MM.1S (cell line): ENCODE measurements around the gene SULT1A1.

ENCODE experiments used
- CTCF ChIP-seq: fragments of 300-600 bp; sonication (generic); IDR thresholded peaks from 2 replicates; pipeline ENCODE4 v1.5.1; 2016; ENCODE audit warnings: antibody characterized with exemption, low read length, mixed read lengths
- EZH2 ChIP-seq: fragments of 300-600 bp; sonication (generic); optimal IDR thresholded peaks from 2 replicates; pipeline ENCODE3; 2017; ENCODE audit warnings: low read depth, mild to moderate bottlenecking, antibody characterized with exemption, low read length, mixed read lengths
- EZH2phosphoT487 ChIP-seq: fragments of 300-600 bp; sonication (generic); IDR thresholded peaks from 2 replicates; pipeline ENCODE4 v1.6.1; 2018; ENCODE audit warnings: antibody characterized with exemption, low read length

DNA sequence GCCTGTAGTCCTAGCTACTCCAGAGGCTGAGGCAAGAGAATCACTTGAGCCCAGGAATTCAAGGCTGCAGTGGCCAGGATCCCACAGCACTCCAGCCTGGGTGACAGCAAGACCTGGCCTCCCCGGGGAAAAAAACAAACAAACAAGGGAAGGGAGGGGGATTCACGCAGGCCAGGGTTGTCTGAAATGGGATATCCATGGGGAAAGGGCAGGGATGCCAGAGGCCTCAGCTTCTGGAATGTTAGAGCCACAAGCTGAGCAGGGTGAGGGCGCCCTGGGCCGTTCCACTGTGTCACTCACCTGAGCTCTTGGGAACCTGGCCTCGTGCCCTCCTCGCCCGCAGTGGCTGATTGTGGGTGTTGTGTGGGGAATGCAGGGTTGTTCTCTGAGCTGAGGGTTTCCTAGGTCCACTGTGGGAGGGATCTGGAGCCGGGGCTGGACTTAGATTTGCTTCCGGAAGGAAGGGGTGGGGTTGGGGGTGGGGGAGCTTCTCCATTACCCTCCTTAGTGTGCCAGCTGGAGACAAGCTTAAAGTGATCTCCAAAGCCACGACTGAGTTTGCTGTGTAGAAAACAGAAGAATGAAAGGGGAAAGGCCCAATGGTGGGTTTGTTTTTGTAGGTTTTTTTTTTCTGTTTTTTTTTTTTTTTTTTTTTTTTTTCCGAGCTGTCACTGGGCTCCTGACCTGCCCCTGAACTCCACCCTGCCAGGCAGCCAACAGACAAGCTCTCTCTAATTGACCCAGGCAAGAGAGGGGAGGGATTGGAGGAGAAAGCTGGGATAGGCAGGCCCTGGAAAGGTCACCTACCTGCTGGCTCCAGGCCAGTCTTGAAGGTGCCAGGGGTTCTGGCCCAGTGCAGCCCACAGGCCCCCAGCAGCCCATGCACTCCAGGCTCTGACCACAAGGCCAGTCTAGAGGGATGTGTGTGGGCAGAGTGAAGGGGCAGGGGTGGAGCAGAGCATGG is at the start of gene SULT1A1:
- TF ChIP-seq CTCF: no peak
- no peak for TF ChIP-seq EZH2
- no peak for TF ChIP-seq EZH2phosphoT487
